Esophagus squamous epithelium (tissue), 4 donors: ENCODE results near the gene GYG2.

ENCODE experiments used
- CTCF ChIP-seq, 6 experiments: fragments of 450-650 bp in 4 of 6; fragments of 200-600 bp in 2 of 6; sonication (generic) in 2 of 6; IDR thresholded peaks; one replicate each; pipeline ENCODE4 v1.5.1; 2016 to 2019; ENCODE audit warnings: antibody characterized with exemption in 6 of 6, mild to moderate bottlenecking in 4 of 6, moderate library complexity in 4 of 6
- POLR2A ChIP-seq, 4 donors: fragments of 450-650 bp; IDR thresholded peaks; one replicate each; pipeline ENCODE4 v1.6.1; 2017; ENCODE audit warnings: antibody characterized with exemption in 4 of 4, mild to moderate bottlenecking in 4 of 4, moderate library complexity in 3 of 4

DNA sequence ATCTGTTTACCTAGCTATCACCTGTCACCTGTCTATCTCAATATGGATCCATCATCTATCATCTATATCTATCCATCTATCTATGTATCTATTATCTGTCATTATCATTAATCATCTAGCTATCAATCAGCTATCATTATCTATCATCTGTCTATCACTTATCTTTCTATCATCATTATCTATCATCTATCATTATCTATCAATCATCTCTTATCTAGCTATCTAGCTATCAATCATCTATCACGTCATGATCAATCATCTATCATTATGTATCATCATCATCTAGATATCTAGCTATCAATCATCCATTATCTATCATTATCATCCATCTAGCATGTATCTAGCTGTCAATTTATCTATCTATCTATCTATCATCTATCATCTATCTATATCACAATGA lies 92.5 kb downstream of the GYG2 start:
- TF ChIP-seq POLR2A (IDR thresholded peaks at IDR 0.05) = no peak
- TF ChIP-seq CTCF (IDR thresholded peaks at IDR 0.05) = no peak
